SH-SY5Y (cell line): ENCODE measurements around the gene FAM240A.

Source experiments
- GATA2 ChIP-seq: IDR thresholded peaks from 2 replicates; pipeline ENCODE4 v1.6.1; 2011; ENCODE audit warnings: mild to moderate bottlenecking, low read depth, low read length
- GATA3 ChIP-seq: IDR thresholded peaks from 2 replicates; pipeline ENCODE4 v1.6.1; 2011; ENCODE audit warnings: low read depth, mild to moderate bottlenecking, low read length, moderate library complexity

- TF ChIP-seq GATA3 (no peak), GATA2 (no peak)
Observed at GRCh38 chr3:46613313-46614005, 1.1 kb downstream of the FAM240A start.
